H1 (cell line): ENCODE results near the gene ABHD11. TPM values are rescaled to one million over a fixed set of nuclear protein-coding genes. Genes with fewer than 3 reads are reported as not detected.

Experiments used
- CTCF ChIA-PET: fragments of 300-600 bp; sonication (Branson Sonifier 250); formaldehyde crosslinking; loops from one replicate; lab custom pipeline; 2021; ENCODE audit not compliant: partially characterized antibody; lab: Charles Lee
- POLR2A ChIA-PET: fragments of 300-600 bp; sonication (Branson Sonifier 250); formaldehyde crosslinking; loops from one replicate; lab custom pipeline; 2021; ENCODE audit warnings: inconsistent platforms; ENCODE audit not compliant: partially characterized antibody; lab: Charles Lee
- DNase-seq, 2 experiments: peaks; one replicate each; pipeline versions ENCODE4 v3.0.0 to v3.0.0-alpha.2; 2010 to 2022; ENCODE audit warnings: low spot score in 2 of 2, low read depth in 1 of 2, mixed read lengths in 1 of 2
- FAIRE-seq: peaks from 2 replicates; lab custom pipeline; 2011; peaks lifted over from hg19 to GRCh38; lab: Jason Lieb, UNC
- H2AFZ ChIP-seq: 2 replicates; pipeline ENCODE4 v1.8.1; 2012; ENCODE audit warnings: low read length, inconsistent platforms
- H2AK5ac ChIP-seq: 2 replicates; pipeline ENCODE4 v1.6.1; 2013; ENCODE audit warnings: low read depth, low read length
- H2BK120ac ChIP-seq: replicated peaks from 2 replicates; pipeline ENCODE3; 2013; ENCODE audit warnings: low read depth, low read length, inconsistent platforms
- H2BK12ac ChIP-seq: 2 replicates; pipeline ENCODE4 v1.6.1; 2013; ENCODE audit warnings: low read depth, low read length
- H2BK15ac ChIP-seq: 2 replicates; pipeline ENCODE4 v1.6.1; 2013; ENCODE audit warnings: low read length
- H2BK20ac ChIP-seq: 2 replicates; pipeline ENCODE4 v1.6.1; 2013; ENCODE audit warnings: low read length
- H2BK5ac ChIP-seq: 2 replicates; pipeline ENCODE4 v1.6.1; 2013; ENCODE audit warnings: low read depth, low read length
- H3K14ac ChIP-seq: 2 replicates; pipeline ENCODE4 v1.6.1; 2013; ENCODE audit warnings: inconsistent platforms; ENCODE audit not compliant: insufficient read length
- H3K18ac ChIP-seq: 2 replicates; pipeline ENCODE4 v1.6.1; 2013; ENCODE audit warnings: low read length; ENCODE audit errors: extremely low read depth
- H3K23ac ChIP-seq: 2 replicates; pipeline ENCODE4 v1.6.1; 2013; ENCODE audit warnings: inconsistent platforms; ENCODE audit not compliant: insufficient read length
- H3K23me2 ChIP-seq: 2 replicates; pipeline ENCODE4 v1.6.1; 2013; ENCODE audit warnings: low read depth, low read length
- H3K27ac ChIP-seq: 2 replicates; pipeline ENCODE4 v1.6.1; 2011; ENCODE audit warnings: low read depth, low read length, inconsistent platforms
- H3K27me3 ChIP-seq, 4 experiments: replicated peaks in 1 of 4; 1 replicate in 1 of 4; 2 replicates in 3 of 4; pipeline versions ENCODE4 v1.6.1 to v1.8.1; 2011 to 2013; ENCODE audit warnings: low read length in 3 of 4, mild to moderate bottlenecking in 3 of 4, inconsistent platforms in 2 of 4, mixed read lengths in 2 of 4, moderate library complexity in 1 of 4; ENCODE audit not compliant: control insufficient read depth in 3 of 4, insufficient read depth in 3 of 4; ENCODE audit errors: extremely low read depth in 1 of 4
- H3K36me3 ChIP-seq, 4 experiments: 2 replicates each; pipeline versions ENCODE4 v1.6.1 to v1.8.1; 2011 to 2013; ENCODE audit warnings: mild to moderate bottlenecking in 4 of 4, low read length in 3 of 4, moderate library complexity in 2 of 4, control low read depth in 1 of 4, inconsistent platforms in 1 of 4; ENCODE audit not compliant: insufficient read depth in 4 of 4, control insufficient read depth in 2 of 4
- H3K4ac ChIP-seq: replicated peaks from 2 replicates; pipeline ENCODE3; 2013; ENCODE audit warnings: low read length, low read depth, mixed read lengths, inconsistent platforms; ENCODE audit not compliant: insufficient read length
- H3K4me1 ChIP-seq, 4 experiments: replicated peaks in 1 of 4; 1 replicate in 1 of 4; 2 replicates in 3 of 4; pipeline versions ENCODE4 v1.6.1 to v1.8.1; 2011 to 2013; ENCODE audit warnings: low read length in 3 of 4, inconsistent platforms in 2 of 4, mixed read lengths in 1 of 4; ENCODE audit not compliant: insufficient read depth in 4 of 4, control insufficient read depth in 3 of 4
- H3K4me2 ChIP-seq, 2 experiments: 2 replicates each; pipeline versions ENCODE4 v1.6.1 to v1.8.1; 2011 to 2013; ENCODE audit warnings: low read depth in 2 of 2, low read length in 2 of 2, control low read depth in 1 of 2, inconsistent platforms in 1 of 2, mild to moderate bottlenecking in 1 of 2; ENCODE audit not compliant: insufficient read depth in 1 of 2
- H3K4me3 ChIP-seq, 4 experiments: fragments of 200-600, 300-600 bp in 1 of 4; sonication (generic), shearing (Covaris generic), sonication (Bioruptor Twin) in 1 of 4; 2 replicates each; pipeline versions ENCODE4 v1.5.1 to v1.8.1; 2011 to 2016; ENCODE audit warnings: low read length in 4 of 4, low read depth in 3 of 4, control low read depth in 2 of 4, inconsistent platforms in 2 of 4, mild to moderate bottlenecking in 2 of 4, mixed read lengths in 1 of 4, moderate library complexity in 1 of 4; ENCODE audit not compliant: insufficient read depth in 2 of 4; ENCODE audit errors: extremely low read depth in 1 of 4
- H3K56ac ChIP-seq: replicated peaks from 2 replicates; pipeline ENCODE3; 2013; ENCODE audit warnings: low read depth, mild to moderate bottlenecking, mixed read lengths, low read length, inconsistent platforms; ENCODE audit not compliant: insufficient read length
- H3K79me1 ChIP-seq: 2 replicates; pipeline ENCODE4 v1.6.1; 2013; ENCODE audit warnings: low read depth, low read length, control low read depth
- H3K79me2 ChIP-seq, 2 experiments: 2 replicates each; pipeline versions ENCODE4 v1.6.1 to v1.8.1; 2012 to 2013; ENCODE audit warnings: low read length in 2 of 2, mild to moderate bottlenecking in 2 of 2, inconsistent platforms in 1 of 2; ENCODE audit not compliant: insufficient read depth in 2 of 2, control insufficient read depth in 1 of 2
- H3K9ac ChIP-seq, 4 experiments: replicated peaks in 1 of 4; 1 replicate in 1 of 4; 2 replicates in 3 of 4; pipeline versions ENCODE4 v1.6.1 to v1.8.1; 2011 to 2013; ENCODE audit warnings: low read depth in 3 of 4, low read length in 3 of 4, control low read depth in 2 of 4, mild to moderate bottlenecking in 2 of 4, moderate library complexity in 2 of 4, inconsistent platforms in 1 of 4; ENCODE audit errors: extremely low read depth in 1 of 4
- H3K9me3 ChIP-seq, 2 experiments: 2 replicates each; pipeline versions ENCODE4 v1.6.1 to v1.8.1; 2012 to 2013; ENCODE audit warnings: mild to moderate bottlenecking in 2 of 2, moderate library complexity in 2 of 2, control low read depth in 1 of 2, inconsistent platforms in 1 of 2, low read depth in 1 of 2, low read length in 1 of 2, mixed read lengths in 1 of 2; ENCODE audit not compliant: insufficient read depth in 2 of 2
- H4K20me1 ChIP-seq, 2 experiments: replicated peaks in 1 of 2; 2 replicates each; pipeline versions ENCODE3 to v1.8.1; 2011 to 2013; ENCODE audit warnings: inconsistent platforms in 2 of 2, low read length in 2 of 2, mild to moderate bottlenecking in 1 of 2; ENCODE audit not compliant: insufficient read depth in 2 of 2, control insufficient read depth in 1 of 2
- H4K5ac ChIP-seq: 2 replicates; pipeline ENCODE4 v1.6.1; 2013; ENCODE audit warnings: low read length, low read depth, mixed read lengths, inconsistent platforms; ENCODE audit not compliant: insufficient read length
- H4K8ac ChIP-seq: 2 replicates; pipeline ENCODE4 v1.8.0; 2013; ENCODE audit warnings: mild to moderate bottlenecking, moderate library complexity, low read length, inconsistent platforms; ENCODE audit not compliant: insufficient read depth; ENCODE audit errors: extremely low read depth
- H4K91ac ChIP-seq: replicated peaks from 2 replicates; pipeline ENCODE3; 2013; ENCODE audit warnings: low read length, mixed read lengths, inconsistent platforms; ENCODE audit not compliant: insufficient read length
- BACH1 ChIP-seq: IDR thresholded peaks from 2 replicates; pipeline ENCODE4 v1.6.1; 2012; ENCODE audit warnings: low read length, improper control_type of control experiment
- CHD1 ChIP-seq: IDR thresholded peaks from 2 replicates; pipeline ENCODE4 v1.6.1; 2012; ENCODE audit warnings: low read depth, low read length, improper control_type of control experiment
- HDAC6 ChIP-seq: IDR thresholded peaks from one replicate; pipeline ENCODE4 v1.7.1; 2012; ENCODE audit warnings: low read depth, mild to moderate bottlenecking, inconsistent platforms, low read length, moderate library complexity
- POLR2AphosphoS5 ChIP-seq: IDR thresholded peaks from 2 replicates; pipeline ENCODE4 v1.6.1; 2011; ENCODE audit warnings: low read depth, low read length
- RXRA ChIP-seq: IDR thresholded peaks from 2 replicates; pipeline ENCODE4 v1.6.1; 2011; ENCODE audit warnings: low read depth, mild to moderate bottlenecking, low read length, moderate library complexity; ENCODE audit not compliant: insufficient read depth
- SIN3A ChIP-seq, 2 experiments: IDR thresholded peaks in 1 of 2; conservative IDR thresholded peaks in 1 of 2; 2 replicates each; pipeline ENCODE4 v1.6.1; 2011 to 2012; ENCODE audit warnings: low read length in 2 of 2, improper control_type of control experiment in 1 of 2, low read depth in 1 of 2, mild to moderate bottlenecking in 1 of 2
- SP2 ChIP-seq: IDR thresholded peaks from 2 replicates; pipeline ENCODE4 v1.6.1; 2012; ENCODE audit warnings: mild to moderate bottlenecking, low read length, inconsistent platforms
- SRF ChIP-seq: IDR thresholded peaks from 2 replicates; pipeline ENCODE4 v1.6.1; 2011; ENCODE audit warnings: mild to moderate bottlenecking, low read depth, low read length, moderate library complexity
- WGBS, 2 experiments: shearing (Covaris generic) in 1 of 2; methylation state at CpG; one replicate each; pipeline versions ENCODE4 v1.1.6 to v1.1.7; 2013 to 2015; ENCODE audit warnings: low lambda C conversion rate in 2 of 2, mixed read lengths in 2 of 2, inconsistent platforms in 1 of 2, low coverage in 1 of 2, missing lambda C conversion rate in 1 of 2; ENCODE audit not compliant: insufficient replicate concordance in 2 of 2, insufficient coverage in 1 of 2, insufficient read length in 1 of 2; ENCODE audit errors: extremely low coverage in 1 of 2, missing lambda C conversion rate in 1 of 2; 5-methylcytosine and 5-hydroxymethylcytosine counted together
- long read RNA-seq, 2 experiments: library from RNA in 1 of 2; library from capped mRNA in 1 of 2; stranded (forward); transcript quantifications; one replicate each; pipeline ENCODE4 v2.0.0, GENCODE V29; 2021; ENCODE audit warnings: inconsistent platforms in 1 of 2
- polyA minus RNA-seq, 3 experiments: library from RNA; depleted of rRNA, polyadenylated mRNA; stranded (reverse); fragments of >200 nt; gene quantifications; 1 replicate in 2 of 3; 2 replicates in 1 of 3; pipeline ENCODE4 v1.2.3, GENCODE V29; 2011
- polyA plus RNA-seq, 7 experiments: library from polyadenylated mRNA; depleted of rRNA in 3 of 7; stranded (reverse) in 5 of 7; unstranded in 2 of 7; fragments of >200 nt in 5 of 7; fragments of 200-250 nt in 2 of 7; gene quantifications; 1 replicate in 5 of 7; 2 replicates in 1 of 7; 4 replicates in 1 of 7; pipeline versions ENCODE4 v1.2.1 to v1.2.3, GENCODE V29; 2011 to 2013; ENCODE audit warnings: missing spikeins in 2 of 7, mixed read lengths in 2 of 7
- total RNA-seq: library from RNA; stranded (reverse); fragmentation: NEBNext Ultra II Directional; extraction: Animal tissue kit (Norgen Biotek cat#: 25700); gene quantifications from 2 replicates; pipeline ENCODE4 v1.2.1, GENCODE V29; 2021

ABHD11 gene
- total RNA-seq (19.8 and 19.9 TPM in 2 replicates), polyA plus RNA-seq (2011; rRNA removed) (42.2 and 50.5 TPM in 2 replicates), polyA minus RNA-seq (2011; rRNA and poly(A)+ RNA removed) (11.2 and 21.4 TPM in 2 replicates)
- polyA plus RNA-seq (2011; cell fraction: cytosol; rRNA removed), result 36.5 TPM
- 37.8 TPM for polyA plus RNA-seq (2011; cell fraction: nucleus; rRNA removed)
- 14.5 to 27.1 TPM (median 22.3 TPM) in 4 replicates for polyA plus RNA-seq (2012, experiment 1 of 2)
- polyA plus RNA-seq (2012, experiment 2 of 2), result 19.7 TPM
- 9.7 TPM for polyA plus RNA-seq (2013, experiment 1 of 2)
- 8.4 TPM for polyA plus RNA-seq (2013, experiment 2 of 2)
- polyA minus RNA-seq (2011; cell fraction: cytosol; rRNA and poly(A)+ RNA removed), result 14.8 TPM
- polyA minus RNA-seq (2011; cell fraction: nucleus; rRNA and poly(A)+ RNA removed), result 45.5 TPM
- long read RNA-seq, experiment 1, transcript ABHD11-201 (6 exons, 1,483 nt), result major isoform, 7 of 15 reads
- long read RNA-seq, experiment 1, partial matches to known transcripts, result 7 of 15 reads
- long read RNA-seq, experiment 1, other reads (novel, unspliced or antisense), result 1 of 15 reads
- long read RNA-seq, experiment 2, partial matches to known transcripts, result 1 of 1 reads
- long read RNA-seq, experiment 2, other reads (novel, unspliced or antisense), result 0 of 1 reads

GRCh38 chr7:73738612-73739386, at the start of gene ABHD11:
Gene ABHD11, minus strand, starts transcription at chr7:73738802. Its CDS starts 32 bp downstream, at chr7:73738770.
- H2AK5ac ChIP-seq, result 0 out of 2 replicates have a peak within 1 kb of the TSS, but pooled peaks have one; percentile 71
- peak within 1 kb of the TSS; percentile 97 for H4K8ac ChIP-seq
- H3K56ac ChIP-seq, result peak within 1 kb of the TSS; percentile 38
- no peak within 1 kb of the TSS for H2BK15ac ChIP-seq
- peak within 1 kb of the TSS; percentile 82 for H2BK12ac ChIP-seq
- H3K27ac ChIP-seq, result peak within 1 kb of the TSS; percentile 91
- no peak for FAIRE-seq
- peaks cover 18% of the 10 kb centered on the region for H3K23me2 ChIP-seq
- no peak within 1 kb of the TSS for H3K23ac ChIP-seq
- H3K4me2 ChIP-seq, result peak within 1 kb of the TSS; percentile 65 to 99
- peak within 1 kb of the TSS; percentile 81 for H4K91ac ChIP-seq
- H3K79me1 ChIP-seq, result no peaks in the 10 kb centered on the region
- CTCF ChIA-PET, result interaction anchor here (0.6 to 11.1 kb wide), 15 partner anchors 11 to 934 kb away, joined by 3 to 87 read pairs (median 4); partner anchors contain the start of gene METTL27
- peak within 1 kb of the TSS; percentile 77 for H4K5ac ChIP-seq
- H3K18ac ChIP-seq, result peak within 1 kb of the TSS; percentile 87
- H2AFZ ChIP-seq, result no peak within 1 kb of the TSS; the same call in 1 of the 2 replicates
- no peak within 1 kb of the TSS for H2BK120ac ChIP-seq
- peaks cover 0 to 2% (median 0%) of the 10 kb centered on the region in 4 experiments; a peak in 2 of 7 replicates for H3K27me3 ChIP-seq
- H3K4me1 ChIP-seq, result peaks cover 3 to 43% (median 25%) of the 10 kb centered on the region in 4 experiments
- H3K4ac ChIP-seq, result peak within 1 kb of the TSS; percentile 73
- 3% methylated on average over 41 of the region's 84 CpGs; no CpG with 5 or more reads in 1 of the 2 experiments for WGBS, 2 experiments
- H3K36me3 ChIP-seq, result peaks cover 4 to 16% (median 8%) of the 10 kb centered on the region in 4 experiments; a peak in 5 of 8 replicates
- H4K20me1 ChIP-seq, result peaks cover 8 to 20% of the 10 kb centered on the region in 2 experiments
- peak; percentile 97 to 99 for DNase-seq
- no peak within 1 kb of the TSS for H3K14ac ChIP-seq
- POLR2A ChIA-PET, result interaction anchor here (0.9 to 9.6 kb wide), 18 partner anchors 9 to 217 kb away, joined by 3 to 82 read pairs (median 4); partner anchors contain the start of genes BAZ1B, CLDN3, CLDN4 and METTL27
- peak within 1 kb of the TSS; percentile 79 to 98 (median 92) for H3K9ac ChIP-seq
- H2BK20ac ChIP-seq, result no peak within 1 kb of the TSS
- H2BK5ac ChIP-seq, result peak within 1 kb of the TSS; percentile 78; the same call in 1 of the 2 replicates
- peaks cover 0 to 8% of the 10 kb centered on the region in 2 experiments; a peak in 1 of 4 replicates for H3K79me2 ChIP-seq
- peak within 1 kb of the TSS; percentile 79 to 93 (median 86) for H3K4me3 ChIP-seq
- H3K9me3 ChIP-seq, result no peaks in the 10 kb centered on the region
- TF ChIP-seq SIN3A (conservative IDR thresholded peaks at IDR 0.05 in 1 of 2, IDR thresholded peaks at IDR 0.05 in 1 of 2; ENCODE audit: low read depth in 1 of 2, low read length in 2 of 2) (peak in 1 of 2 experiments; percentile 30; a peak in 1 of 4 replicates), HDAC6 (no peak), SP2 (no peak), RXRA (no peak), SRF (no peak), POLR2AphosphoS5 (peak; percentile 92), CHD1 (no peak), BACH1 (no peak)
